Neural cell (in vitro differentiated cells): Measurements from ENCODE around the gene KRT32. TPM values are rescaled to one million over a fixed set of nuclear protein-coding genes. Genes with fewer than 3 reads are reported as not detected.

Experiments used
- H2AFZ ChIP-seq: fragments of 200-600, 300-800 bp; sonication (generic), shearing (Covaris generic); 2 replicates; pipeline ENCODE4 v1.6.0; 2014; ENCODE audit warnings: low read depth, mild to moderate bottlenecking, antibody characterized with exemption, low read length, moderate library complexity
- H3F3A ChIP-seq: fragments of 200-600 bp; shearing (Covaris generic); 2 replicates; pipeline ENCODE4 v1.6.1; 2016; ENCODE audit warnings: mild to moderate bottlenecking, moderate library complexity, mixed read lengths, antibody characterized with exemption, low read length; ENCODE audit not compliant: insufficient read depth, poor library complexity, severe bottlenecking
- H3K27ac ChIP-seq: fragments of 200-600, 300-800 bp; sonication (generic), shearing (Covaris generic); 2 replicates; pipeline ENCODE4 v1.5.1; 2014; ENCODE audit warnings: mild to moderate bottlenecking, low read length, moderate library complexity
- H3K27me3 ChIP-seq: fragments of 300-800, 200-600 bp; sonication (generic), shearing (Covaris generic); 2 replicates; pipeline ENCODE4 v1.6.0; 2014; ENCODE audit warnings: mild to moderate bottlenecking, low read depth, low read length, moderate library complexity; ENCODE audit not compliant: insufficient read depth
- H3K36me3 ChIP-seq: fragments of 300-800, 200-600 bp; sonication (generic), shearing (Covaris generic); 2 replicates; pipeline ENCODE4 v1.5.1; 2014; ENCODE audit warnings: mild to moderate bottlenecking, antibody characterized with exemption, low read length, moderate library complexity; ENCODE audit not compliant: insufficient read depth
- H3K4me2 ChIP-seq: fragments of 300-800, 200-600 bp; sonication (generic), shearing (Covaris generic); 2 replicates; pipeline ENCODE4 v1.6.0; 2014; ENCODE audit warnings: mild to moderate bottlenecking, low read length
- H3K4me3 ChIP-seq: fragments of 300-800, 200-600 bp; sonication (generic), shearing (Covaris generic); 2 replicates; pipeline ENCODE4 v1.5.1; 2014; ENCODE audit warnings: mild to moderate bottlenecking, low read length, moderate library complexity
- H3K79me2 ChIP-seq: fragments of 200-600 bp; shearing (Covaris generic); replicated peaks from 2 replicates; pipeline ENCODE4 v1.6.0; 2014; ENCODE audit warnings: mild to moderate bottlenecking, low read length, moderate library complexity; ENCODE audit not compliant: insufficient read depth
- H3K9ac ChIP-seq: fragments of 300-800, 200-600 bp; sonication (generic), shearing (Covaris generic); 2 replicates; pipeline ENCODE4 v1.6.1; 2016; ENCODE audit warnings: mild to moderate bottlenecking, low read length, mixed read lengths
- H3K9me2 ChIP-seq: fragments of 200-600 bp; shearing (Covaris generic); 2 replicates; pipeline ENCODE4 v1.6.1; 2016; ENCODE audit warnings: mild to moderate bottlenecking, low read length, mixed read lengths; ENCODE audit not compliant: insufficient read depth
- H3K9me3 ChIP-seq: fragments of 200-600, 300-800 bp; sonication (generic), shearing (Covaris generic); 2 replicates; pipeline ENCODE4 v1.6.1; 2016; ENCODE audit warnings: mild to moderate bottlenecking, mixed run types, low read length, moderate library complexity, mixed read lengths
- H4K20me1 ChIP-seq: fragments of 200-600 bp; shearing (Covaris generic); 2 replicates; pipeline ENCODE4 v1.6.1; 2016; ENCODE audit warnings: mild to moderate bottlenecking, mixed run types; ENCODE audit not compliant: insufficient read depth
- EP300 ChIP-seq: fragments of 450-650 bp; conservative IDR thresholded peaks from 2 replicates; pipeline ENCODE4 v1.6.1; 2014; ENCODE audit warnings: antibody characterized with exemption, mild to moderate bottlenecking, moderate library complexity; ENCODE audit not compliant: poor library complexity, severe bottlenecking
- EZH2 ChIP-seq: fragments of 200-600, 300-800 bp; shearing (Covaris generic), sonication (generic); IDR thresholded peaks from 2 replicates; pipeline ENCODE4 v1.6.1; 2014; ENCODE audit warnings: antibody characterized with exemption, low read length, borderline replicate concordance, mild to moderate bottlenecking; ENCODE audit not compliant: insufficient read depth, poor library complexity, severe bottlenecking
- MXI1 ChIP-seq: fragments of 450-650 bp; conservative IDR thresholded peaks from 2 replicates; pipeline ENCODE4 v1.6.1; 2014; ENCODE audit warnings: antibody characterized with exemption, mild to moderate bottlenecking; ENCODE audit not compliant: poor library complexity, severe bottlenecking
- POLR2AphosphoS5 ChIP-seq: IDR thresholded peaks from 2 replicates; pipeline ENCODE4 v1.6.1; 2012
- RAD21 ChIP-seq: fragments of 450-650 bp; conservative IDR thresholded peaks from 2 replicates; pipeline ENCODE4 v1.6.1; 2014; ENCODE audit warnings: antibody characterized with exemption, mild to moderate bottlenecking, moderate library complexity
- SMC3 ChIP-seq: fragments of 450-650 bp; conservative IDR thresholded peaks from 2 replicates; pipeline ENCODE4 v1.6.1; 2014; ENCODE audit warnings: antibody characterized with exemption, mild to moderate bottlenecking, moderate library complexity; ENCODE audit not compliant: poor library complexity
- TAF1 ChIP-seq: IDR thresholded peaks from 2 replicates; pipeline ENCODE4 v1.6.1; 2012; ENCODE audit warnings: low read depth
- polyA plus RNA-seq: library from polyadenylated mRNA; depleted of rRNA; stranded (reverse); fragments of >200 nt; gene quantifications from 2 replicates; pipeline ENCODE4 v1.2.3, GENCODE V29; 2014
- TF ChIP-seq, protein P1 (sequence below): IDR thresholded peaks from 2 replicates; pipeline ENCODE4 v1.6.1; 2012; ENCODE audit warnings: borderline replicate concordance
- TF ChIP-seq, protein P2 (sequence below): fragments of 450-650 bp; IDR thresholded peaks from 2 replicates; pipeline ENCODE4 v1.5.1; 2014; ENCODE audit warnings: antibody characterized with exemption, mild to moderate bottlenecking, moderate library complexity; ENCODE audit not compliant: poor library complexity, severe bottlenecking

The KRT32 gene
- polyA plus RNA-seq, 1 donor from 2014 or later: not detected

DNA sequence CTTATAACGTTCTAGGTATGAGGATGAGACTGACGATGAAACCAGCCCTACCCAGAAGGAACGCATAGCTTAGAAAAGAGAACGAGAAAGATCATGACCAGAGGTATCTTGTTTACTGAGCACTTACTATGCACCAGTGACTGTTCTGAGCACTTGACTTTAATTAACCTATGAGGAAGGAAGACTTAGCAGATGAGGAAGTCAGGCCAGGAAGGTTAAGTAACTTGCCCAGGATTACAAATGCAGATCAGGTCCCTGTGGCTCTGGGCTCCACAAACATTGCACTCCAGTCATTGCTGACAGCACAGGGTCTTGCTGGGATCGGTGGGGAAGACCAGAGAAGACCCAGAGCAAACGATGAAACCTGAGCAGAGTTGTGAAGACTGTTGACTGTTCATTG is 31.1 kb upstream of the KRT32 start:
- no peak overlapping the region for H3K9ac ChIP-seq
- no peaks in the 10 kb centered on the region for H3K9me2 ChIP-seq
- H3K9me3 ChIP-seq: no peaks in the 10 kb centered on the region
- no peak overlapping the region for H3K27ac ChIP-seq
- no peak overlapping the region for H3K4me3 ChIP-seq
- TF ChIP-seq, protein P1, sequence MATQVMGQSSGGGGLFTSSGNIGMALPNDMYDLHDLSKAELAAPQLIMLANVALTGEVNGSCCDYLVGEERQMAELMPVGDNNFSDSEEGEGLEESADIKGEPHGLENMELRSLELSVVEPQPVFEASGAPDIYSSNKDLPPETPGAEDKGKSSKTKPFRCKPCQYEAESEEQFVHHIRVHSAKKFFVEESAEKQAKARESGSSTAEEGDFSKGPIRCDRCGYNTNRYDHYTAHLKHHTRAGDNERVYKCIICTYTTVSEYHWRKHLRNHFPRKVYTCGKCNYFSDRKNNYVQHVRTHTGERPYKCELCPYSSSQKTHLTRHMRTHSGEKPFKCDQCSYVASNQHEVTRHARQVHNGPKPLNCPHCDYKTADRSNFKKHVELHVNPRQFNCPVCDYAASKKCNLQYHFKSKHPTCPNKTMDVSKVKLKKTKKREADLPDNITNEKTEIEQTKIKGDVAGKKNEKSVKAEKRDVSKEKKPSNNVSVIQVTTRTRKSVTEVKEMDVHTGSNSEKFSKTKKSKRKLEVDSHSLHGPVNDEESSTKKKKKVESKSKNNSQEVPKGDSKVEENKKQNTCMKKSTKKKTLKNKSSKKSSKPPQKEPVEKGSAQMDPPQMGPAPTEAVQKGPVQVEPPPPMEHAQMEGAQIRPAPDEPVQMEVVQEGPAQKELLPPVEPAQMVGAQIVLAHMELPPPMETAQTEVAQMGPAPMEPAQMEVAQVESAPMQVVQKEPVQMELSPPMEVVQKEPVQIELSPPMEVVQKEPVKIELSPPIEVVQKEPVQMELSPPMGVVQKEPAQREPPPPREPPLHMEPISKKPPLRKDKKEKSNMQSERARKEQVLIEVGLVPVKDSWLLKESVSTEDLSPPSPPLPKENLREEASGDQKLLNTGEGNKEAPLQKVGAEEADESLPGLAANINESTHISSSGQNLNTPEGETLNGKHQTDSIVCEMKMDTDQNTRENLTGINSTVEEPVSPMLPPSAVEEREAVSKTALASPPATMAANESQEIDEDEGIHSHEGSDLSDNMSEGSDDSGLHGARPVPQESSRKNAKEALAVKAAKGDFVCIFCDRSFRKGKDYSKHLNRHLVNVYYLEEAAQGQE: no peak
- TF ChIP-seq SMC3 (no peak), POLR2AphosphoS5 (no peak), TAF1 (no peak), RAD21 (no peak), EP300 (no peak)
- TF ChIP-seq, protein P2, sequence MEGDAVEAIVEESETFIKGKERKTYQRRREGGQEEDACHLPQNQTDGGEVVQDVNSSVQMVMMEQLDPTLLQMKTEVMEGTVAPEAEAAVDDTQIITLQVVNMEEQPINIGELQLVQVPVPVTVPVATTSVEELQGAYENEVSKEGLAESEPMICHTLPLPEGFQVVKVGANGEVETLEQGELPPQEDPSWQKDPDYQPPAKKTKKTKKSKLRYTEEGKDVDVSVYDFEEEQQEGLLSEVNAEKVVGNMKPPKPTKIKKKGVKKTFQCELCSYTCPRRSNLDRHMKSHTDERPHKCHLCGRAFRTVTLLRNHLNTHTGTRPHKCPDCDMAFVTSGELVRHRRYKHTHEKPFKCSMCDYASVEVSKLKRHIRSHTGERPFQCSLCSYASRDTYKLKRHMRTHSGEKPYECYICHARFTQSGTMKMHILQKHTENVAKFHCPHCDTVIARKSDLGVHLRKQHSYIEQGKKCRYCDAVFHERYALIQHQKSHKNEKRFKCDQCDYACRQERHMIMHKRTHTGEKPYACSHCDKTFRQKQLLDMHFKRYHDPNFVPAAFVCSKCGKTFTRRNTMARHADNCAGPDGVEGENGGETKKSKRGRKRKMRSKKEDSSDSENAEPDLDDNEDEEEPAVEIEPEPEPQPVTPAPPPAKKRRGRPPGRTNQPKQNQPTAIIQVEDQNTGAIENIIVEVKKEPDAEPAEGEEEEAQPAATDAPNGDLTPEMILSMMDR: no peak
- no peaks in the 10 kb centered on the region for H3K27me3 ChIP-seq
- no peak overlapping the region for H3K4me2 ChIP-seq
- no peaks in the 10 kb centered on the region for H4K20me1 ChIP-seq
- no peaks in the 10 kb centered on the region for H3K79me2 ChIP-seq
- no peak overlapping the region for H2AFZ ChIP-seq
- H3F3A ChIP-seq: no peaks in the 10 kb centered on the region
- no peaks in the 10 kb centered on the region for H3K36me3 ChIP-seq

DNA sequence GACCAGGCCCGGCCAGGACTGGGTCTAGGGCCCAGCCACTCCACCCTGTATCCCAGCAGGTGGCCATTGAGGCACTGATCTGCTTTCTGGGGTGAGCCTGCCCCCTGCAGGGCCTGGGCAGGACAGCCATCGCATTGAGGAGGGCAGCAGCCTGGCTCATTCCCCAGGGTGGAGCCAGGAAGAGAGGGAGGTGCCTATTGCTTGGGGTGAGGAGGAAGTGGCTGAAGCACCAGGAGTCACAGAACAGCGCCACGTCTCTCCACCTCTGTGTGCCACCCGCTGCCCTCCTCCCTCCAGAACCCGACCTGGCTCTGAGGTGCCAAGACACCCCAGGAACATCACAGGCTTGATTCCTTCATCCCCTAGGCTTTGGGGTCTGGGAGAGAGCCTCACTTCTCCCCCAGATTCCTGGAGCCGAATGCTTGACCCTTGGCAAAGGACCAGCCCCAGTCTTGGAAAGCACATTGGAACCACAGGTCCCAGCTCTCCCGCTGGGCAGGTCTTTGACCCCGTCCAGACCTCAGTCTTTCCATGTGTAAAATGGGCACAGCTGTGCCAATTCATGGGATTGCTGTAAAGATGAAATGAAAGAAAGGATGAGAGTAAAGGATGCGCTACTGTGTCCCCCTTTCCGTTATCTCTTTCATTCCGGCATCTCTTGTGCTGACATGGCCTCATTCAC is 29.8 kb upstream of the KRT32 start:
- H3F3A ChIP-seq: no peaks in the 10 kb centered on the region
- H3K79me2 ChIP-seq: no peaks in the 10 kb centered on the region
- no peak overlapping the region for H2AFZ ChIP-seq
- H3K36me3 ChIP-seq: no peaks in the 10 kb centered on the region
- H3K27ac ChIP-seq: no peak overlapping the region
- H3K9me3 ChIP-seq: no peaks in the 10 kb centered on the region
- H3K9me2 ChIP-seq: no peaks in the 10 kb centered on the region
- no peak overlapping the region for H3K4me3 ChIP-seq
- no peak overlapping the region for H3K4me2 ChIP-seq
- no peak overlapping the region for H3K9ac ChIP-seq
- H4K20me1 ChIP-seq: no peaks in the 10 kb centered on the region
- H3K27me3 ChIP-seq: no peaks in the 10 kb centered on the region
- TF ChIP-seq, protein P2: no peak
- TF ChIP-seq EZH2: no peak
- no peak for TF ChIP-seq RAD21
- no peak for TF ChIP-seq SMC3
- no peak for TF ChIP-seq EP300
- TF ChIP-seq POLR2AphosphoS5: no peak
- TF ChIP-seq MXI1: no peak
- TF ChIP-seq, protein P1: no peak
- no peak for TF ChIP-seq TAF1
